HG03457 (cell line): ENCODE results near the gene CACNA1C.
"Not testable (repeated sequence)": the region's sequence is repeated elsewhere in the genome, so short reads cannot be mapped to it uniquely, and the experiment has no call there.

ENCODE experiments used
- ATAC-seq: cut with Tn5 transposase; IDR thresholded peaks from one replicate; pipeline ENCODE4 v1.9.1; 2021; ENCODE audit warnings: moderate number of reproducible peaks; ENCODE audit not compliant: unreplicated experiment

The CACNA1C gene

GRCh38 chr12:2110127-2110526, 57.3 kb downstream of the CACNA1C start:
- ATAC-seq = no peak

- no peak for ATAC-seq
Observed at GRCh38 chr12:2110849-2111566, 58.2 kb downstream of the CACNA1C start.

- ATAC-seq = no peak
Observed at GRCh38 chr12:2111826-2112225, 59.0 kb downstream of the CACNA1C start.

GRCh38 chr12:2112401-2112800, 59.6 kb downstream of the CACNA1C start:
- no peak for ATAC-seq

GRCh38 chr12:2113119-2113912, 60.5 kb downstream of the CACNA1C start:
- no peak for ATAC-seq

GRCh38 chr12:2114071-2114470, 61.3 kb downstream of the CACNA1C start:
- ATAC-seq = no peak

- no peak for ATAC-seq
Observed at GRCh38 chr12:2115101-2115845, 62.5 kb downstream of the CACNA1C start.

- no peak for ATAC-seq
Observed at GRCh38 chr12:2117541-2117940, 64.8 kb downstream of the CACNA1C start.

- no peak for ATAC-seq
Observed at GRCh38 chr12:2118061-2118460, 65.3 kb downstream of the CACNA1C start.

- no peak for ATAC-seq
Observed at GRCh38 chr12:2118481-2119255, 65.9 kb downstream of the CACNA1C start.

- no peak for ATAC-seq
Observed at GRCh38 chr12:2119266-2119665, 66.5 kb downstream of the CACNA1C start.

GRCh38 chr12:2120982-2121758, 68.4 kb downstream of the CACNA1C start:
- ATAC-seq = no peak

GRCh38 chr12:2124466-2125023, 71.8 kb downstream of the CACNA1C start:
- ATAC-seq = no peak

GRCh38 chr12:2125651-2126522, 73.1 kb downstream of the CACNA1C start:
- ATAC-seq = no peak

GRCh38 chr12:2126676-2127406, 74.1 kb downstream of the CACNA1C start:
- ATAC-seq = no peak

- no peak for ATAC-seq
Observed at GRCh38 chr12:2129076-2129475, 76.3 kb downstream of the CACNA1C start.

- not testable (repeated sequence) for ATAC-seq
Observed at GRCh38 chr12:2135661-2136418, 83.1 kb downstream of the CACNA1C start.
